HepG2 (cell line): ENCODE results near the gene UQCRC2. TPM values are rescaled to one million over a fixed set of nuclear protein-coding genes. Genes with fewer than 3 reads are reported as not detected.
A peak's percentile ranks its signal among the peaks of the same experiment; 100 is the strongest.

ENCODE experiments used
- ATAC-seq: fragments of 200-7000 bp; cut with Tn5 transposase; 3 replicates; pipeline ENCODE4 v1.9.1; 2020; ENCODE audit warnings: mild to moderate bottlenecking, moderate library complexity
- BruUV-seq: library from RNA; stranded (reverse); fragments of 400-500 nt; replicated peaks from 2 replicates; lab custom pipeline; 2021; lab: Mats Ljungman, UMichigan
- CTCF ChIA-PET: fragments of 300-600 bp; formaldehyde crosslinking; extraction: SDS; loops from one replicate; lab custom pipeline; 2021; ENCODE audit warnings: low total read pairs, inconsistent platforms, low intra/inter-chr PET ratio; lab: Yijun Ruan, JAX
- POLR2A ChIA-PET: fragments of 350-600 bp; sonication (Branson Sonifier 250); formaldehyde crosslinking; loops from one replicate; lab custom pipeline; 2020; ENCODE audit warnings: antibody characterized with exemption, inconsistent platforms; lab: Yijun Ruan, JAX
- DNase-seq: peaks from one replicate; pipeline ENCODE4 v3.0.0-alpha.2; 2015; ENCODE audit warnings: low spot score
- FAIRE-seq: peaks from 3 replicates; lab custom pipeline; 2011; peaks lifted over from hg19 to GRCh38; lab: Jason Lieb, UNC
- H2AFZ ChIP-seq: one replicate; pipeline ENCODE4 v1.6.1; 2011; ENCODE audit warnings: low read length, inconsistent platforms
- H3K27ac ChIP-seq: fragments of 300-600 bp; 3 replicates; pipeline ENCODE4 v1.8.0; 2011; ENCODE audit warnings: mixed run types, mild to moderate bottlenecking, mixed read lengths, low read length, inconsistent platforms; ENCODE audit not compliant: insufficient read depth; ENCODE audit errors: extremely low read length
- H3K27me3 ChIP-seq, 2 experiments: fragments of 200-600 bp in 1 of 2; 2 replicates in 1 of 2; 3 replicates in 1 of 2; pipeline versions ENCODE4 v1.6.0 to v1.8.0; 2011; ENCODE audit warnings: low read length in 2 of 2, mild to moderate bottlenecking in 2 of 2, moderate library complexity in 2 of 2, inconsistent platforms in 1 of 2; ENCODE audit not compliant: insufficient read depth in 2 of 2, control insufficient read depth in 1 of 2
- H3K36me3 ChIP-seq, 2 experiments: fragments of 200-600 bp in 1 of 2; replicated peaks in 1 of 2; 2 replicates in 1 of 2; 3 replicates in 1 of 2; pipeline versions ENCODE4 v1.5.1 to v1.8.0; 2011; ENCODE audit warnings: low read length in 2 of 2, inconsistent platforms in 1 of 2; ENCODE audit not compliant: insufficient read depth in 2 of 2, control insufficient read depth in 1 of 2
- H3K4me1 ChIP-seq: 2 replicates; pipeline ENCODE4 v1.5.1; 2012; ENCODE audit warnings: low read length, inconsistent platforms; ENCODE audit not compliant: insufficient read depth
- H3K4me2 ChIP-seq: 2 replicates; pipeline ENCODE4 v1.6.0; 2011; ENCODE audit warnings: low read depth, low read length, inconsistent platforms
- H3K4me3 ChIP-seq, 3 experiments: fragments of 200-600 bp in 1 of 3; sonication (generic), shearing (Covaris generic) in 1 of 3; replicated peaks in 1 of 3; 2 replicates each; pipeline ENCODE4 v1.5.1; 2011 to 2016; ENCODE audit warnings: low read length in 3 of 3, inconsistent platforms in 2 of 3, low read depth in 2 of 3, mild to moderate bottlenecking in 2 of 3, control low read depth in 1 of 3, mixed read lengths in 1 of 3; ENCODE audit not compliant: insufficient read depth in 1 of 3
- H3K79me2 ChIP-seq: one replicate; pipeline ENCODE4 v1.6.1; 2011; ENCODE audit warnings: low read length, inconsistent platforms; ENCODE audit not compliant: insufficient read depth
- H3K9ac ChIP-seq: 2 replicates; pipeline ENCODE4 v1.6.0; 2011; ENCODE audit warnings: mild to moderate bottlenecking, low read depth, low read length, inconsistent platforms; ENCODE audit not compliant: insufficient read depth
- H3K9me3 ChIP-seq: 2 replicates; pipeline ENCODE4 v1.5.1; 2012; ENCODE audit warnings: mild to moderate bottlenecking, low read length
- H4K20me1 ChIP-seq: 2 replicates; pipeline ENCODE4 v1.6.0; 2011; ENCODE audit warnings: inconsistent platforms, mild to moderate bottlenecking, low read length, moderate library complexity; ENCODE audit not compliant: insufficient read depth
- CREB1 ChIP-seq, 2 experiments: fragments of 450-650 bp in 1 of 2; IDR thresholded peaks; 2 replicates each; pipeline ENCODE4 v1.6.1; 2016 to 2017; ENCODE audit warnings: control low read depth in 1 of 2, mild to moderate bottlenecking in 1 of 2, missing compliant biosample characterization in 1 of 2, missing genetic modification characterization in 1 of 2
- CTCF ChIP-seq: sonication (generic); formaldehyde crosslinking; IDR thresholded peaks from 2 replicates; pipeline ENCODE4 v1.5.0; 2020; ENCODE audit warnings: mild to moderate bottlenecking, missing genetic modification reagents, moderate library complexity
- DPF2 ChIP-seq: sonication (generic); formaldehyde crosslinking; IDR thresholded peaks from 2 replicates; pipeline ENCODE4 v1.4.0; 2020; ENCODE audit warnings: mild to moderate bottlenecking, low read depth, missing genetic modification reagents, borderline replicate concordance
- FOXO1 ChIP-seq: sonication (generic); formaldehyde crosslinking; IDR thresholded peaks from 2 replicates; pipeline ENCODE4 v1.4.0; 2020; ENCODE audit warnings: missing genetic modification reagents
- HDAC2 ChIP-seq: sonication (generic); formaldehyde crosslinking; IDR thresholded peaks from 2 replicates; pipeline ENCODE4 v1.4.0; 2020; ENCODE audit warnings: missing genetic modification reagents
- HNF1A ChIP-seq, 2 experiments: sonication (generic) in 1 of 2; formaldehyde crosslinking in 1 of 2; IDR thresholded peaks; 2 replicates each; pipeline versions ENCODE4 v1.4.0 to v1.6.1; 2016 to 2020; ENCODE audit warnings: borderline replicate concordance in 1 of 2, low read depth in 1 of 2, mild to moderate bottlenecking in 1 of 2, missing genetic modification reagents in 1 of 2
- RELA ChIP-seq: sonication (generic); formaldehyde crosslinking; IDR thresholded peaks from 2 replicates; pipeline ENCODE4 v1.4.0; 2020; ENCODE audit warnings: missing genetic modification reagents
- SIN3B ChIP-seq: fragments of 150-350 bp; IDR thresholded peaks from 2 replicates; pipeline ENCODE4 v1.6.1; 2014; ENCODE audit warnings: low read length
- TCF7 ChIP-seq: sonication (generic); IDR thresholded peaks from 2 replicates; pipeline ENCODE4 v1.6.1; 2016; ENCODE audit warnings: antibody characterized with exemption, low read depth
- ZFP36L1 ChIP-seq: sonication (generic); formaldehyde crosslinking; IDR thresholded peaks from 2 replicates; pipeline ENCODE4 v1.8.0; 2022; ENCODE audit warnings: mild to moderate bottlenecking, missing genetic modification reagents, moderate library complexity
- ZNF414 ChIP-seq: sonication (generic); formaldehyde crosslinking; IDR thresholded peaks from 2 replicates; pipeline ENCODE4 v1.5.0; 2020; ENCODE audit warnings: missing genetic modification reagents
- ZNF432 ChIP-seq: sonication (generic); formaldehyde crosslinking; IDR thresholded peaks from 2 replicates; pipeline ENCODE4 v1.5.0; 2020; ENCODE audit warnings: missing genetic modification reagents, mild to moderate bottlenecking, borderline replicate concordance
- ZNF496 ChIP-seq: sonication (generic); formaldehyde crosslinking; IDR thresholded peaks from 2 replicates; pipeline ENCODE4 v1.8.1; 2023; ENCODE audit warnings: mild to moderate bottlenecking, moderate library complexity, missing genetic modification reagents; ENCODE audit not compliant: insufficient replicate concordance
- ZNF737 ChIP-seq: sonication (generic); formaldehyde crosslinking; IDR thresholded peaks from 2 replicates; pipeline ENCODE4 v1.5.0; 2020; ENCODE audit warnings: missing genetic modification reagents, mild to moderate bottlenecking, borderline replicate concordance
- ZNF841 ChIP-seq: sonication (generic); formaldehyde crosslinking; IDR thresholded peaks from 2 replicates; pipeline ENCODE4 v1.8.1; 2023; ENCODE audit warnings: missing genetic modification reagents, borderline replicate concordance
- ZSCAN22 ChIP-seq: sonication (generic); formaldehyde crosslinking; IDR thresholded peaks from 2 replicates; pipeline ENCODE4 v1.4.0; 2020; ENCODE audit warnings: mild to moderate bottlenecking, missing genetic modification reagents
- ZSCAN31 ChIP-seq: sonication (generic); formaldehyde crosslinking; IDR thresholded peaks from 2 replicates; pipeline ENCODE4 v1.5.0; 2020; ENCODE audit warnings: low read depth, mild to moderate bottlenecking, missing genetic modification reagents
- WGBS: methylation state at CpG from one replicate; pipeline ENCODE4 v1.1.6; 2017; ENCODE audit warnings: low lambda C conversion rate; 5-methylcytosine and 5-hydroxymethylcytosine counted together
- in situ Hi-C: cut with HindIII; loops from 2 replicates; pipeline ENCODE4 v1.10.0; 2017; ENCODE audit warnings: low pct_unique_long_range_greater_than_20kb; ENCODE audit not compliant: extremely low pct_ligation_motif_present
- intact Hi-C: fragments of 100-400 bp; cut with micrococcal nuclease; formaldehyde crosslinking; loops from one replicate; pipeline ENCODE4 v1.10.0; 2022; ENCODE audit not compliant: unreplicated experiment
- polyA plus RNA-seq, 8 experiments: library from polyadenylated mRNA; depleted of rRNA in 3 of 8; stranded (reverse) in 7 of 8; unstranded in 1 of 8; fragments of >200 nt; fragmentation: Illumina TruSeq in 4 of 8; extraction: Trizol in 4 of 8; gene quantifications; 2 replicates each; pipeline versions ENCODE4 v1.2.1 to v1.2.3, GENCODE V29; 2011 to 2016; ENCODE audit warnings: low read depth in 4 of 8, missing spikeins in 1 of 8, mixed read lengths in 1 of 8; ENCODE audit not compliant: insufficient read depth in 1 of 8
- total RNA-seq, 5 experiments: library from RNA; depleted of rRNA; stranded (reverse); fragments of >200 nt; fragmentation: Illumina TruSeq; extraction: Trizol; gene quantifications; 2 replicates each; pipeline ENCODE4 v1.2.3, GENCODE V29; 2016; ENCODE audit warnings: low read depth in 1 of 5

Gene UQCRC2
- total and polyA plus RNA-seq, 2 of the 13 experiments (the other 11 are each of a cell fraction or from before 2014, with no cell fraction given) = 442 to 536 TPM

- Histone ChIP-seq H3K4me2 (peak overlapping the region; percentile 87), H4K20me1 (0 out of 2 replicates have a peak, but pooled peaks cover 6% of the 10 kb centered on the region), H3K79me2 (peaks cover 48% of the 10 kb centered on the region), H3K36me3 (no peaks in the 10 kb centered on the region), H3K9ac (peak overlapping the region; percentile 82), H3K9me3 (no peaks in the 10 kb centered on the region), H3K27me3 (peaks cover 0 to 7% of the 10 kb centered on the region in 2 experiments; a peak in 1 of 5 replicates), H3K27ac (peak overlapping the region; percentile 35), H3K4me3 (peak overlapping the region; percentile 94 to 98 (median 96)), H2AFZ (no peak overlapping the region), H3K4me1 (peaks cover 66% of the 10 kb centered on the region)
- no TSS peak for BruUV-seq
- peak; percentile 13 for ATAC-seq
- 1% methylated on average over 59 of the region's 65 CpGs for WGBS
- in situ Hi-C loops = no loop called here
- ChIA-PET CTCF (no interaction called here), POLR2A (interaction anchor here (0.9 to 3.7 kb wide), 17 partner anchors 8 to 183 kb away, joined by 3 to 40 read pairs (median 6); partner anchors contain the start of gene UQCRC2)
- intact Hi-C loops = no loop called here
- no peak for FAIRE-seq
- DNase-seq = no peak
- TF ChIP-seq ZFP36L1 = no peak
- TF ChIP-seq RELA = no peak
- TF ChIP-seq ZNF841 (CRISPR knock-in tag) = no peak
- no peak for TF ChIP-seq HNF1A (IDR thresholded peaks at IDR 0.05; ENCODE audit: low read depth)
- TF ChIP-seq HNF1A (CRISPR knock-in tag; IDR thresholded peaks at IDR 0.05; ENCODE audit: borderline replicate concordance) = no peak
- TF ChIP-seq CREB1 (IDR thresholded peaks at IDR 0.05) = no peak
- no peak for TF ChIP-seq CREB1 (CRISPR knock-in tag; IDR thresholded peaks at IDR 0.05)
- TF ChIP-seq ZNF737 (CRISPR knock-in tag) = no peak
- TF ChIP-seq ZNF414 (CRISPR knock-in tag) = no peak
- TF ChIP-seq SIN3B = no peak
- no peak for TF ChIP-seq TCF7
- no peak for TF ChIP-seq FOXO1
- TF ChIP-seq DPF2 (CRISPR knock-in tag) = no peak
- no peak for TF ChIP-seq ZSCAN31 (CRISPR knock-in tag)
- no peak for TF ChIP-seq ZSCAN22
- TF ChIP-seq ZNF432 (CRISPR knock-in tag) = no peak
- no peak for TF ChIP-seq ZNF496 (CRISPR knock-in tag)
- no peak for TF ChIP-seq CTCF (CRISPR knock-in tag)
- no peak for TF ChIP-seq HDAC2 (CRISPR knock-in tag)
Observed at GRCh38 chr16:22008215-22009059, 55.3 kb downstream of the UQCRC2 start.
